ENCODE measurements around the gene CEACAM1. TPM values are rescaled to one million over a fixed set of nuclear protein-coding genes. Genes with fewer than 3 reads are reported as not detected.
A peak's percentile ranks its signal among the peaks of the same experiment; 100 is the strongest.
"Not testable (repeated sequence)": the region's sequence is repeated elsewhere in the genome, so short reads cannot be mapped to it uniquely, and the experiment has no call there.

CEACAM1 gene
- total and polyA plus RNA-seq, 5 donors from 2014 or later = 4.0 to 7.0 (median 5.1) TPM

- no peak overlapping the region for H3K27ac ChIP-seq (ENCODE audit: insufficient read depth, low read length, poor library complexity, severe bottlenecking)
- Mint-ChIP-seq H3K4me1 (peaks cover 11 to 23% (median 17%) of the 10 kb centered on the region in 4 donors), H3K27ac (no peak overlapping the region), H3K27me3 (peaks cover 4% of the 10 kb centered on the region), H3K9me3 (no peaks in the 10 kb centered on the region), H3K4me3 (no peak overlapping the region), H3K36me3 (no peaks in the 10 kb centered on the region)
- H3K4me3 ChIP-seq (ENCODE audit: low read depth, low read length) = no peak overlapping the region
- H3K27me3 ChIP-seq (ENCODE audit: control insufficient read depth, insufficient read depth, low read length) = no peaks in the 10 kb centered on the region
- H3K9me3 ChIP-seq (ENCODE audit: control insufficient read depth in 2 of 2, low read length in 2 of 2) = no peaks in the 10 kb centered on the region
- ATAC-seq (ENCODE audit: low read depth in 2 of 2) = no peak
- DNase-seq = no peak
- no peaks in the 10 kb centered on the region for H3K4me1 ChIP-seq (ENCODE audit: control insufficient read depth, insufficient read depth, low read length, poor library complexity, severe bottlenecking)
- no peaks in the 10 kb centered on the region for H3K36me3 ChIP-seq (ENCODE audit: control insufficient read depth, insufficient read depth, low read length)
Measured at GRCh38 chr19:42494321-42494720, 34.0 kb downstream of the CEACAM1 start.

- Histone ChIP-seq H3K27ac (ENCODE audit: insufficient read depth, low read length, poor library complexity, severe bottlenecking) (no peak overlapping the region), H3K27me3 (ENCODE audit: control insufficient read depth, insufficient read depth, low read length) (no peaks in the 10 kb centered on the region), H3K4me3 (ENCODE audit: low read depth, low read length) (no peak overlapping the region), H3K36me3 (ENCODE audit: control insufficient read depth, insufficient read depth, low read length) (no peaks in the 10 kb centered on the region), H3K9me3 (ENCODE audit: control insufficient read depth in 2 of 2, low read length in 2 of 2) (no peaks in the 10 kb centered on the region), H3K4me1 (ENCODE audit: control insufficient read depth, insufficient read depth, low read length, poor library complexity, severe bottlenecking) (peaks cover 4% of the 10 kb centered on the region)
- Mint-ChIP-seq H3K36me3 (peaks cover 7% of the 10 kb centered on the region), H3K27me3 (no peaks in the 10 kb centered on the region), H3K4me3 (no peak overlapping the region), H3K9me3 (no peaks in the 10 kb centered on the region), H3K4me1 (peaks cover 3 to 14% (median 9%) of the 10 kb centered on the region in 4 donors), H3K27ac (no peak overlapping the region)
- no peak for DNase-seq
- ATAC-seq (ENCODE audit: low read depth in 2 of 2) = no peak
Measured at GRCh38 chr19:42488783-42489521, 39.3 kb downstream of the CEACAM1 start.

- H3K4me1 Mint-ChIP-seq = peaks cover 4 to 19% (median 11%) of the 10 kb centered on the region in 4 donors
- no peak for ATAC-seq (ENCODE audit: low read depth in 2 of 2)
- H3K27ac ChIP-seq (ENCODE audit: insufficient read depth, low read length, poor library complexity, severe bottlenecking) = no peak overlapping the region
- no peaks in the 10 kb centered on the region for H3K27me3 ChIP-seq (ENCODE audit: control insufficient read depth, insufficient read depth, low read length)
- peaks cover 4% of the 10 kb centered on the region for H3K4me1 ChIP-seq (ENCODE audit: control insufficient read depth, insufficient read depth, low read length, poor library complexity, severe bottlenecking)
- no peaks in the 10 kb centered on the region for H3K9me3 ChIP-seq (ENCODE audit: control insufficient read depth in 2 of 2, low read length in 2 of 2)
- H3K36me3 ChIP-seq (ENCODE audit: control insufficient read depth, insufficient read depth, low read length) = no peaks in the 10 kb centered on the region
- H3K9me3 Mint-ChIP-seq = no peaks in the 10 kb centered on the region
- H3K4me3 Mint-ChIP-seq = peak overlapping the region in 1 of 4 donors; percentile 40
- peaks cover 7% of the 10 kb centered on the region for H3K36me3 Mint-ChIP-seq
- no peak overlapping the region for H3K4me3 ChIP-seq (ENCODE audit: low read depth, low read length)
- H3K27me3 Mint-ChIP-seq = no peaks in the 10 kb centered on the region
- DNase-seq = no peak
- H3K27ac Mint-ChIP-seq = no peak overlapping the region
Measured at GRCh38 chr19:42487798-42488178, 40.5 kb downstream of the CEACAM1 start.

GRCh38 chr19:42487032-42487797 lies 41.1 kb downstream of the CEACAM1 start:
- Histone ChIP-seq H3K27me3 (ENCODE audit: control insufficient read depth, insufficient read depth, low read length) (no peaks in the 10 kb centered on the region), H3K36me3 (ENCODE audit: control insufficient read depth, insufficient read depth, low read length) (no peaks in the 10 kb centered on the region), H3K4me1 (ENCODE audit: control insufficient read depth, insufficient read depth, low read length, poor library complexity, severe bottlenecking) (peaks cover 4% of the 10 kb centered on the region), H3K27ac (ENCODE audit: insufficient read depth, low read length, poor library complexity, severe bottlenecking) (no peak overlapping the region), H3K4me3 (ENCODE audit: low read depth, low read length) (no peak overlapping the region), H3K9me3 (ENCODE audit: control insufficient read depth in 2 of 2, low read length in 2 of 2) (no peaks in the 10 kb centered on the region)
- Mint-ChIP-seq H3K27me3 (no peaks in the 10 kb centered on the region), H3K9me3 (no peaks in the 10 kb centered on the region), H3K36me3 (peaks cover 7% of the 10 kb centered on the region), H3K27ac (peak overlapping the region in 2 of 3 donors; percentile 44 to 66), H3K4me3 (peak overlapping the region in 3 of 4 donors; percentile 7 to 59 (median 40)), H3K4me1 (peaks cover 4 to 19% (median 11%) of the 10 kb centered on the region in 4 donors)
- ATAC-seq (ENCODE audit: low read depth in 2 of 2) (peak; percentile 64 to 74), DNase-seq (peak in 1 of 3 donors; percentile 96)

- not testable (repeated sequence) for DNase-seq; ATAC-seq (ENCODE audit: low read depth in 2 of 2); H3K27ac Mint-ChIP-seq; H3K9me3 Mint-ChIP-seq; H3K4me3 Mint-ChIP-seq; H3K27me3 Mint-ChIP-seq; H3K27me3 ChIP-seq (ENCODE audit: control insufficient read depth, insufficient read depth, low read length); H3K9me3 ChIP-seq (ENCODE audit: control insufficient read depth in 2 of 2, low read length in 2 of 2); H3K36me3 Mint-ChIP-seq; H3K27ac ChIP-seq (ENCODE audit: insufficient read depth, low read length, poor library complexity, severe bottlenecking); H3K4me3 ChIP-seq (ENCODE audit: low read depth, low read length); H3K36me3 ChIP-seq (ENCODE audit: control insufficient read depth, insufficient read depth, low read length)
- peaks cover 22% of the 10 kb centered on the region for H3K4me1 ChIP-seq (ENCODE audit: control insufficient read depth, insufficient read depth, low read length, poor library complexity, severe bottlenecking)
- peaks cover 15 to 40% (median 23%) of the 10 kb centered on the region in 4 donors for H3K4me1 Mint-ChIP-seq
Measured at GRCh38 chr19:42485036-42485435, 43.2 kb downstream of the CEACAM1 start.

- peaks cover 13 to 39% (median 23%) of the 10 kb centered on the region in 4 donors for H3K4me1 Mint-ChIP-seq
- H3K9me3 Mint-ChIP-seq = peaks cover 0 to 3% (median 0%) of the 10 kb centered on the region in 7 donors
- no peaks in the 10 kb centered on the region for H3K27me3 Mint-ChIP-seq
- peak overlapping the region; percentile 27 to 76 (median 50) for H3K4me3 Mint-ChIP-seq
- H3K36me3 ChIP-seq (ENCODE audit: control insufficient read depth, insufficient read depth, low read length) = no peaks in the 10 kb centered on the region
- peak overlapping the region; percentile 52 for H3K27ac ChIP-seq (ENCODE audit: insufficient read depth, low read length, poor library complexity, severe bottlenecking)
- peak overlapping the region; percentile 29 for H3K4me3 ChIP-seq (ENCODE audit: low read depth, low read length)
- peak in 1 of 3 donors; percentile 91 for DNase-seq
- no peaks in the 10 kb centered on the region for H3K9me3 ChIP-seq (ENCODE audit: control insufficient read depth in 2 of 2, low read length in 2 of 2)
- H3K27ac Mint-ChIP-seq = peak overlapping the region; percentile 2 to 88 (median 64)
- H3K36me3 Mint-ChIP-seq = no peaks in the 10 kb centered on the region
- peaks cover 24% of the 10 kb centered on the region for H3K4me1 ChIP-seq (ENCODE audit: control insufficient read depth, insufficient read depth, low read length, poor library complexity, severe bottlenecking)
- peak; percentile 83 to 85 for ATAC-seq (ENCODE audit: low read depth in 2 of 2)
- H3K27me3 ChIP-seq (ENCODE audit: control insufficient read depth, insufficient read depth, low read length) = no peaks in the 10 kb centered on the region
Measured at GRCh38 chr19:42480335-42481095, 47.8 kb downstream of the CEACAM1 start.

- no peak for DNase-seq
- Mint-ChIP-seq H3K4me1 (peaks cover 13 to 41% (median 23%) of the 10 kb centered on the region in 4 donors), H3K4me3 (no peak overlapping the region), H3K36me3 (no peaks in the 10 kb centered on the region), H3K9me3 (peaks cover 0 to 3% (median 0%) of the 10 kb centered on the region in 7 donors), H3K27me3 (no peaks in the 10 kb centered on the region), H3K27ac (peak overlapping the region in 2 of 3 donors; percentile 71 to 92)
- Histone ChIP-seq H3K9me3 (ENCODE audit: control insufficient read depth in 2 of 2, low read length in 2 of 2) (no peaks in the 10 kb centered on the region), H3K27me3 (ENCODE audit: control insufficient read depth, insufficient read depth, low read length) (no peaks in the 10 kb centered on the region), H3K4me3 (ENCODE audit: low read depth, low read length) (no peak overlapping the region), H3K36me3 (ENCODE audit: control insufficient read depth, insufficient read depth, low read length) (no peaks in the 10 kb centered on the region), H3K4me1 (ENCODE audit: control insufficient read depth, insufficient read depth, low read length, poor library complexity, severe bottlenecking) (peaks cover 24% of the 10 kb centered on the region), H3K27ac (ENCODE audit: insufficient read depth, low read length, poor library complexity, severe bottlenecking) (no peak overlapping the region)
- no peak for ATAC-seq (ENCODE audit: low read depth in 2 of 2)
Measured at GRCh38 chr19:42479736-42480135, 48.5 kb downstream of the CEACAM1 start.

All from CD4-positive, CD25-positive, alpha-beta regulatory T cell (primary cell).